ENCODE results near the gene SH3RF2. TPM values are rescaled to one million over a fixed set of nuclear protein-coding genes. Genes with fewer than 3 reads are reported as not detected.
"Not testable (repeated sequence)": the region's sequence is repeated elsewhere in the genome, so short reads cannot be mapped to it uniquely, and the experiment has no call there.

Gene SH3RF2, protein sequence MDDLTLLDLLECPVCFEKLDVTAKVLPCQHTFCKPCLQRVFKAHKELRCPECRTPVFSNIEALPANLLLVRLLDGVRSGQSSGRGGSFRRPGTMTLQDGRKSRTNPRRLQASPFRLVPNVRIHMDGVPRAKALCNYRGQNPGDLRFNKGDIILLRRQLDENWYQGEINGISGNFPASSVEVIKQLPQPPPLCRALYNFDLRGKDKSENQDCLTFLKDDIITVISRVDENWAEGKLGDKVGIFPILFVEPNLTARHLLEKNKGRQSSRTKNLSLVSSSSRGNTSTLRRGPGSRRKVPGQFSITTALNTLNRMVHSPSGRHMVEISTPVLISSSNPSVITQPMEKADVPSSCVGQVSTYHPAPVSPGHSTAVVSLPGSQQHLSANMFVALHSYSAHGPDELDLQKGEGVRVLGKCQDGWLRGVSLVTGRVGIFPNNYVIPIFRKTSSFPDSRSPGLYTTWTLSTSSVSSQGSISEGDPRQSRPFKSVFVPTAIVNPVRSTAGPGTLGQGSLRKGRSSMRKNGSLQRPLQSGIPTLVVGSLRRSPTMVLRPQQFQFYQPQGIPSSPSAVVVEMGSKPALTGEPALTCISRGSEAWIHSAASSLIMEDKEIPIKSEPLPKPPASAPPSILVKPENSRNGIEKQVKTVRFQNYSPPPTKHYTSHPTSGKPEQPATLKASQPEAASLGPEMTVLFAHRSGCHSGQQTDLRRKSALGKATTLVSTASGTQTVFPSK
- polyA plus RNA-seq, result not detected

DNA sequence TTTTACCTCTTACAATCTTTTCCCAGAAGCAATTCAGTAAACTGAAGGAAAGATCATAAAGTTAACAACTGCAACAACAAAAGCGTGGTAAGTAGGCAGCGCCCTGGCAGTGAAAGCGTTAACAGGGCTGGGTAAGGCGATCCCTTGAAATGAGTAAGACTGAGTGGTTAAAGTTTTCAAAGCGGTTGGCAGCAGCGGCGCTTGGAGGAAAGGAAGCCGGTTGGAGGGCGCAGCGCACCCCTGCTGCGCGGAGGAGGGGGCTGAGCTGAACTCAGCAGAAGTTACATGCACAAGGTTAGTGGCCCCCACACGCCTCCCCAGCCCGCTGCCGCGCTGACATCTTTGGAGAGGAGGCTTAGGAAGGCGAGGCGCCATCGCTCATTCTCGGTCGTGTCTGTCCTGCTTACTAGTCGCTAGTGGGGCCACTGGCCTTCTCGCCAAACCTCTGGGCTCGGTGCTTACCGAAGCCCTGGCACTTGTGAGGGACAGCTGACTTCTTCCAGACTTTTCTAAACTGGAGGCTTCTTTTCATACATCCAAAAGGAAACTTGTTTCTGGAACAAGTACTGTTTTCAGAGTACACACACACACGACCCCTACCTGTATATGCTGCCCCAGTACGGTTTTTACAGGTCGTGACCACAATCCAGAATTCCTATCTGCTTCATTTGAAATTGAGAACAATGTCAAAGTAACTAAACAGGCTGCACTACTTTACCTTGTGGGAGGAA, at the start of gene SH3RF2:
TSS of gene SH3RF2 (plus strand) at position 178 of the 731 bp plus-strand sequence. CDS start 1,351 bp downstream, outside the sequence.
- Mint-ChIP-seq H3K4me3 (peak within 1 kb of the TSS in 1 of 4 donors; percentile 4), H3K36me3 (no peaks in the 10 kb centered on the region), H3K27me3 (peaks cover 22% of the 10 kb centered on the region), H3K27ac (no peak within 1 kb of the TSS), H3K9me3 (no peaks in the 10 kb centered on the region), H3K4me1 (peaks cover 0 to 5% (median 0%) of the 10 kb centered on the region in 3 donors)

DNA sequence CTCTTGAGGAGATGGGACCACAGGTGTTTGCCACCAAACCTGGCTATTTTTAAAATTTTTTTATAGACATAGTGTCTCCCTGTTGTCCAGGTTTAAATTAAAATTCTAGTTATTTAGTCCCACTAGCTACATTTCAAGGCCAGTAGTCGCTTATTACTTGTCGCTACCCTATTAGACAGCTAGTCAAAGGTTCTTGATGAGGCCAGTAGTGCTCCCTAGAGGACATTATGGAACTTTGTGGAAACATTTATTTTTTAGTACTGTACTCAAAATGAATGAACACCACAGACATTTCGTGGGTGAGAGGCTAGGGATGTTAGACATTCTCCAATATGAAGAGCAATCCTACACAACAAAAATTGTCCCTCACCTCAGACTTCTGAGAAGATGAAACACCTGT, 49.2 kb upstream of the SH3RF2 start:
- H3K36me3 Mint-ChIP-seq, result no peaks in the 10 kb centered on the region

DNA sequence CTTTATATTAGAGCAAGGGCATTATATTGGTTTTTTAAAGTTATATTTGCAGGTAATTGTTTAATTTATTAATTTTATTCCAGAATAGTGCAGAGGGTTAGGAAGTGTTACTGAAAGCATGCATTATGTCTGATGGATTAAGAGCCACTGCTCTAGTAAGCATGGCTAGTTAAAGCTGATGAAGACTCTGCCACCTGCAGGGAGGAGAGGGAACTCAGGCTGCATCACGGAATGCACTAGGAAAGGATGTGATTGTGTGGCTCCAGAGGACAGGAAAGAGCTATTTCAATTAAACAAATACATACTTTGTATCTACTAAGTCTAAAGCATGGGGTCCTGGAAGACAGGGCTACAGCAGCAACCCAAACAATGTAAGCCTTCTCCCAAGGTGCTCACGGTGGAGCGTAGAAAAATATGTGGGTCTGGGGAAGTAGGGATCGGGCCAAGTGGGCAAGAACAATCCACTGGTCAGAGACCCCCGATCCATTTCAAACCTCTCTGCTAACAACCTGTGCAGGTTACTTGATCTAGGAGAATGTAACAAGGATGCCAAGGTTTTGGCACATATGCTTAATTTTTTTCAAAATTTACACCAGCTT, 48.3 kb upstream of the SH3RF2 start:
- H3K27ac Mint-ChIP-seq, result peak overlapping the region in 1 of 3 donors; percentile 57
- peaks cover 0 to 8% (median 3%) of the 10 kb centered on the region in 3 donors for H3K9me3 Mint-ChIP-seq
- H3K27me3 Mint-ChIP-seq, result no peaks in the 10 kb centered on the region

More for the DNA sequence above, 49.2 kb upstream of the SH3RF2 start:
- Mint-ChIP-seq H3K9me3 (peaks cover 0 to 8% (median 3%) of the 10 kb centered on the region in 3 donors), H3K4me1 (no peaks in the 10 kb centered on the region), H3K27me3 (no peaks in the 10 kb centered on the region), H3K27ac (no peak overlapping the region), H3K4me3 (no peak overlapping the region)

DNA sequence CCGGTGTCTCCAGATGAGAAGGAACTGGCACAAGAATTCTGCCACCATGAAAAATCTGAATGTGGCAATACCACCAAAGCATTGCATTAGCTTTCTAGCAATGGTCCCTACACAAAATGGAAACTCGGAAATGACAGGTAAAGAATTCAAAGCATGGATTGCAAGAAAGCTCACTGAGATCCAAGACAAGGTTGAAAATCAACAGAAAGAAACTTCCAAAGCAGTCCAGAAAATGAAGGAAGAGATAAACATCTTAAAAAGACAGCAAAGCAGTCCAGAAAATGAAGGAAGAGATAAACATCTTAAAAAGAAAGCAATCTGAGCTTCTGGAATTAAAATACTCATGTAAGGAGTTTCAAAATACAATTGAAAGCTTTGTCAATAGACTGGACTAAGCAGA, 46.8 kb upstream of the SH3RF2 start:
- Mint-ChIP-seq H3K4me3 (peak overlapping the region in 1 of 4 donors; percentile 64), H3K36me3 (no peaks in the 10 kb centered on the region), H3K9me3 (peaks cover 0 to 8% (median 3%) of the 10 kb centered on the region in 3 donors), H3K27me3 (no peaks in the 10 kb centered on the region), H3K27ac (no peak overlapping the region), H3K4me1 (no peaks in the 10 kb centered on the region)

More for the DNA sequence above, 48.3 kb upstream of the SH3RF2 start:
- Mint-ChIP-seq H3K4me3 (peak overlapping the region in 1 of 4 donors; percentile 9), H3K4me1 (no peaks in the 10 kb centered on the region), H3K36me3 (no peaks in the 10 kb centered on the region)

DNA sequence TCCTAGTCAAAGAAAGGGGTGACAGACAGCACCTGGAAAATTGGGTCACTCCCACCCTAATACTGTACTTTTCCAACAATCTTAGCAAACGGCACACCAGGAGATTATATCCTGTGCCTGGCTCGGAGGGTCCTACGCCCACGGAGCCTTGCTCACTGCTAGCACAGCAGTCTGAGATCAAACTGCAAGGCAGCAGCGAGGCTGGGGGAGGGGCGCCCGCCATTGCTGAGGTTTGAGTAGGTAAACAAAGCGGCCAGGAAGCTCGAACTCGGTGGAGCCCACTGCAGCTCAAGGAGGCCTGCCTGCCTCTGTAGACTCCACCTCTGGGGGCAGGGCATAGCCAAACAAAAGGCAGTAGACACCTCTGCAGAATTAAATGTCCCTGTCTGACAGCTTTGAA, 45.0 kb upstream of the SH3RF2 start:
- H3K4me1 Mint-ChIP-seq, H3K27me3 Mint-ChIP-seq, H3K27ac Mint-ChIP-seq, H3K9me3 Mint-ChIP-seq, H3K4me3 Mint-ChIP-seq, H3K36me3 Mint-ChIP-seq: not testable (repeated sequence)

DNA sequence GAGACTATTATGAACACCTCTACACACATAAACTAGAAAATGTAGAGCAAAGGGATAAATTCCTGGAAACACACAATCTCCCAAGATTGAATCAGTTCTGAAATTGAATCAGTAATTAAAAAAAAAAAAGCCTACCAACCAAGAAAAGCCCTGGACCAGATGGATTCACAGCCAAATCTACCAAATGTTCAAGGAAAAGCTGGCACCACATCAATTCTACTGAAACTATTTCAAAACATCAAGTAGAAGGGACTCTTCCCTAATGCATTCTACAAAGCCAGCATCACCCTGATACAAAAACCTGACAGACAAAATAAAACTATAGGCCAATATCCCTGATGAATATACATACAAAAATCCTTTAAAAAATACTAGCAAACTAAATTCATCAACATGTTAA, 38.2 kb upstream of the SH3RF2 start:
- Mint-ChIP-seq H3K36me3 (no peaks in the 10 kb centered on the region), H3K27me3 (peaks cover 6% of the 10 kb centered on the region), H3K9me3 (peaks cover 7 to 20% (median 8%) of the 10 kb centered on the region in 3 donors), H3K4me3 (no peak overlapping the region), H3K4me1 (no peaks in the 10 kb centered on the region), H3K27ac (no peak overlapping the region)

DNA sequence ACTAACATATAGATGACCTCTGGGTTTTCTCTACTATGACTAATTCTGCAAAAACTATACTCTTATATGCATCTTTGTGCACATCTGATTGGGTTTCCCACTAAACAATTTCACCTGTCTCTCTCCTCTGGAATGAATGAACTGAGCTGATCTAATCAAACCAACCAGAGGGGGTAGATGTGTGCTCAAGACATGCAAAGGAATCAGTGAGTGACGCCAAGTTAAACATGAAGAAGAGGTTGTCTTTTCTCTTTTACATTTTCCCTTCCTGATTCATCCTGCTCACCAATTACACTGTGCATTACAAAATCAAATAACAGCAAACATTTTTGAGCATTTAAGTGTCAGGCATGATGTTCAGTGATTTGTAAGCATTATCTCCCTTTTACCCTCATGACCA, 34.0 kb upstream of the SH3RF2 start:
- Mint-ChIP-seq H3K4me1 (peaks cover 0 to 3% (median 0%) of the 10 kb centered on the region in 3 donors), H3K9me3 (peaks cover 3 to 20% (median 3%) of the 10 kb centered on the region in 3 donors), H3K27ac (no peak overlapping the region), H3K4me3 (no peak overlapping the region), H3K36me3 (no peaks in the 10 kb centered on the region), H3K27me3 (peaks cover 4% of the 10 kb centered on the region)

DNA sequence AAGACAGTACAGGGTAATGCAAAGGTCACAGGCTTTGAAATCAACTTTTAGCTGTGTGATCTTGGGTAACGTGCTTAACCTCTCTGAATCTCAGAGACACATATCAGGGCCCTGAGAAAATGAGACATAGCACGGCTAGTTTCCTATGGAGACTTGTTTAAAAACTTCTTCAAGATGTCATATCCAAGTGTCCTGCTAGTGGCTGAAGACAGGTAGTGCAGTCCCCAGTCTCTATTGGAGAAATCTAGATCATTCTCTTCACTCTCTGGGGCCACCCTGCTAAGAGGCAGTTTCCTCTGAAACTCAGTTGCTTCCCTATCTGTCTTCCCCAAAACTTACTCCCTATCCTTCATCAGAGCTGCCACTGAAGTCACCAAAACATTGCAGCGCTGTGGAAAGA, 33.3 kb upstream of the SH3RF2 start:
- Mint-ChIP-seq H3K4me3 (no peak overlapping the region), H3K27me3 (no peaks in the 10 kb centered on the region), H3K36me3 (no peaks in the 10 kb centered on the region), H3K4me1 (peaks cover 0 to 3% (median 0%) of the 10 kb centered on the region in 3 donors), H3K27ac (no peak overlapping the region), H3K9me3 (peaks cover 1 to 20% (median 3%) of the 10 kb centered on the region in 3 donors)

DNA sequence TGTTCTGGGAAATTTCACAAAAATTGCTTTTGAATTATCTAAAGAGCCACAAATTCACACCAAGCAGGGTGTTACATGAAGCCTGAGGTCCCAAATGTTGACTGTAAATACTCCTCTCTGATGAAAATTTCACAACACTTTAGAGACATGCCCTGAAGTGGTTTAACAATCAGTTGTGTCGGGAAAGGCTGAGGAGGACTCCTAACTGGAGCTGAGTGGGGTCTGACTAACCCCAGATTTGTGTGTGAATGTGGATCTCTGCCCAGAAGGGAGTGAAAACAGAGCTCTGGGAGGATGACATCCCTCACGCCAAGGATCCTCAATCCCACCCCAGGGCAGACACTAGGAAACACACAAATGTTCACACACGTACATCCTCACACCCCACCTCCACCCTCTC, 32.5 kb upstream of the SH3RF2 start:
- Mint-ChIP-seq H3K27ac (no peak overlapping the region), H3K27me3 (no peaks in the 10 kb centered on the region), H3K4me1 (peaks cover 0 to 3% (median 0%) of the 10 kb centered on the region in 3 donors), H3K36me3 (no peaks in the 10 kb centered on the region), H3K4me3 (no peak overlapping the region), H3K9me3 (peaks cover 1 to 16% (median 3%) of the 10 kb centered on the region in 3 donors)

DNA sequence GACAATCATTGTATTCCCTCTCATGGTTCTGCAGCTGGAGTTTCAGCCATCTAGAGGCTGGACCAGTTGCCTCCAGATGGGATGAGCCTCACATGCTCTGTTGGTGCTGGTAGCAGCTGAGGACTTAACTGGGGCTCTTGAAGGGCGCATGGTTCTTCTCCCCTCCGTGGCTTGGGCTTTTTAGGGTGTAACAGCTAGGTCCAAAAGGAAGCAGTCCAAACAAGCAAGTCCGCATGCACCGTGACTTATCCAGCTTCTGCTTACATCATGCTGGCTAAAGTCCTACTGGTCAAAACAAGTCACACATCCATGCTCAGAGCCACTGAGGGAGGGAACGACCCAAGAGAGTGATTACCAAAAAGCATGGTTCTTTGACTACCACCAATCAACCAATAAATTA, 31.6 kb upstream of the SH3RF2 start:
- Mint-ChIP-seq H3K27ac (no peak overlapping the region), H3K4me1 (peaks cover 0 to 3% (median 0%) of the 10 kb centered on the region in 3 donors), H3K9me3 (peaks cover 1 to 7% (median 3%) of the 10 kb centered on the region in 3 donors), H3K4me3 (no peak overlapping the region), H3K27me3 (no peaks in the 10 kb centered on the region), H3K36me3 (no peaks in the 10 kb centered on the region)

DNA sequence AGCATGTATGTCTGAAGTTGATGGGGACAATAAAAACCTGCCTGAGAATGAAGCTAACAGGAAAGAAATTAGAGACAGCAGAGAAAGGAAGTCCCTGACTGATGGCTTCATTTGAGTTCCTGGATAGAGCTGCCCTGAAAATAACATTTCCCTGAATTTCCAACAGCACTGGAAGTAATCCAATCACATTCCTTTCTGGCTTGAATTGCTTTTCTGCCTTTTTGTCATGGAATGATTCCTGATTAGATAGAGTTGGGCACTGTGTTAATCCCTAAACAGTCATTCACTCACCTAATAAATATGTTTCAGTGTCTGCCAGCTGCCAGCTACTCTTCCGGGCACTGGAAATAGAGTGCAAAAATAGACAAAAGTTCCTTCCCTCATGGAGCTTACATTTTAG, 30.0 kb upstream of the SH3RF2 start:
- peaks cover 0 to 1% (median 0%) of the 10 kb centered on the region in 3 donors for H3K9me3 Mint-ChIP-seq
- H3K36me3 Mint-ChIP-seq, result no peaks in the 10 kb centered on the region
- no peaks in the 10 kb centered on the region for H3K27me3 Mint-ChIP-seq
- H3K4me1 Mint-ChIP-seq, result peaks cover 0 to 3% (median 0%) of the 10 kb centered on the region in 3 donors
- no peak overlapping the region for H3K27ac Mint-ChIP-seq
- no peak overlapping the region for H3K4me3 Mint-ChIP-seq

DNA sequence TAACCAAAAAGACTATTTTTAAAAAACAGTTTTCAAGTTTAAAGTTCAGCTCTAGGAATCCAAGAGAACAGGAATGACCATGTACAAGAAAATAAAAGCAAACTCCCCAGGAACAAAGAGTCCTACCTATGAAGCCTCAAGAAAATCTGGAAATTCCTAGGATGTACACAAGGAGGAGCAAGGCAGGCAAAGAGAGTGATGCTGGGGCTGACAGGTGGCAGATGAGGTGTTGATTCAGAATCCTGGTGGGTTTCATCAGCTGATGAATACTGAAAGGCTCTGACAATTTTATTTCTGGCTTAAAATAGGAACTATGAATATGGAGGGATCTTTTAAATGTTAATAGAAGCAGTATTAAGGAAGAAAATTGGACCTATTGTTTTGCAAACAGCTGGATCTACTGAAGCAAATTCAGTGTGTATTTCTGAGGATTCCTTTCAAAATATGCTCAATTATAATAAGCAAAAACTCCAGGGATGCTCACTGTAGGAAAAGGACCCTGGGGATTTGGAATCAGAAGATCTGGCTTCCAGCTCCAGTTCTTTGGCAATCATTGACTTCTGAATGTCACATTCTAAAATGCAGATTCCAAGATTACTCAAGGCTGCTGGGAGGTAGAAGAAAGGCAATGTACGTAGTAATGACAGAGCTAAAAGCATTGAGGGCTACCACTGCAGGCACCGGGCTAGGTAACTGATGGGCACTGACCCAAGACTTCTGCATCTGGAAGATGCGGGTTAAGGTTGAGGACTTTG, 28.0 kb upstream of the SH3RF2 start:
- H3K27me3 Mint-ChIP-seq, result no peaks in the 10 kb centered on the region
- H3K36me3 Mint-ChIP-seq, result no peaks in the 10 kb centered on the region
- H3K27ac Mint-ChIP-seq, result no peak overlapping the region
- peaks cover 0 to 1% (median 0%) of the 10 kb centered on the region in 3 donors for H3K9me3 Mint-ChIP-seq
- no peak overlapping the region for H3K4me3 Mint-ChIP-seq
- H3K4me1 Mint-ChIP-seq, result peaks cover 0 to 3% (median 0%) of the 10 kb centered on the region in 3 donors

DNA sequence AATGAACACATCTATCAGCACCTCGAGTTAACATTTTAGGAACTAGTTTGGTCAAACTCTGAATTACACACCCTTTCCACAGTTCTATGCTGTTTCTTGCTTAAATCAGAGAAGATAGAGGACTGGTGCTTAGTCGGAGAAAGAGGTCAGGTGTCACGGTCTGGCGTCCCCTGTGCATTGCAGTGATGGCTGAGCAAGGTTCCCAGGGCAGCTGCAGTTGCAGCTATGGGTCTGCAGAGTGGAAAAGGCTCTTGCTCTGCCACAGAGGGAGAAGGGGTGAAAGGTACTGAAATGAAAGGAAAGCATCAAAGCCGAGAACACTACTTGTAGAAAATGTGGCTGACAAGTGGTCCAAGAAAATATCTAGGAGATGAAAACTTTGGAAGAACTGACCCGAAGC, 25.2 kb upstream of the SH3RF2 start:
- Mint-ChIP-seq H3K27me3 (no peaks in the 10 kb centered on the region), H3K9me3 (no peaks in the 10 kb centered on the region), H3K27ac (no peak overlapping the region), H3K4me1 (peaks cover 0 to 3% (median 0%) of the 10 kb centered on the region in 3 donors), H3K36me3 (no peaks in the 10 kb centered on the region), H3K4me3 (no peak overlapping the region)

DNA sequence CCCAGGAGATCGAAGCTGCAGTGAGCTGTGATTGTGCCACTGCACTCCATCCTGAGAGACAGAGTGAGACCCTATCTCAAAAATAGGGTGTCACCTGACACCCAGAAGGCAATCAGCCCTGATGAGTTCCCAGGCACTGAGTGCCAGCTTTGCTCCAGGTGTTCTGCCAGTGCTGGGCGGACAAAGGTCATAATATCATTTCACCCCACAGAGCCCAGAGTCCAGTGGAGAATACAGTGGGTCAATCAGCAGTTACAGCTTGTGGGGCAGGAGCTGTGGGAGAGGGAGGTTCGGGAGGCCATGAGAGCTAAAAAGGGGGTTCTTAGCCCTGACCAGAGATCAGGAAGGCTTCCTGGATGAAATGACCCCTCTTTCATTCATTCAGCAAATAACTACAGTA, 24.4 kb upstream of the SH3RF2 start:
- H3K36me3 Mint-ChIP-seq, result no peaks in the 10 kb centered on the region
- H3K4me3 Mint-ChIP-seq, result no peak overlapping the region
- no peaks in the 10 kb centered on the region for H3K9me3 Mint-ChIP-seq
- H3K27me3 Mint-ChIP-seq, result no peaks in the 10 kb centered on the region
- no peaks in the 10 kb centered on the region for H3K4me1 Mint-ChIP-seq
- H3K27ac Mint-ChIP-seq, result no peak overlapping the region
